ENCODE data around the gene NSRP1.

The NSRP1 gene

GRCh38 chr17:30217054-30217453 is 100.4 kb downstream of the NSRP1 start:
- no peak overlapping the region for H3K4me3 ChIP-seq (ENCODE audit: low read depth in 1 of 2, low read length in 2 of 2)
- H3K27me3 ChIP-seq (ENCODE audit: insufficient read depth, low read length, poor library complexity): no peaks in the 10 kb centered on the region
- H3K36me3 ChIP-seq (ENCODE audit: insufficient read depth, low read length): no peaks in the 10 kb centered on the region
- H3K4me1 ChIP-seq (ENCODE audit: insufficient read depth, low read length): no peaks in the 10 kb centered on the region
- H3K9me3 ChIP-seq (ENCODE audit: insufficient read depth, low read length, severe bottlenecking): no peaks in the 10 kb centered on the region
- no peak overlapping the region for H3K27ac ChIP-seq (ENCODE audit: low read length)
- H3K79me2 ChIP-seq (ENCODE audit: insufficient read depth, low read length): no peaks in the 10 kb centered on the region
- H3K9ac ChIP-seq (ENCODE audit: low read depth, low read length): no peak overlapping the region
- ATAC-seq (ENCODE audit: insufficient read depth, low read depth) (no peak), DNase-seq (no peak)
- TF ChIP-seq EZH2 (IDR thresholded peaks at IDR 0.05; ENCODE audit: borderline replicate concordance, low read depth, low read length, severe bottlenecking): no peak
- no peak for TF ChIP-seq CTCF (IDR thresholded peaks at IDR 0.05; ENCODE audit: borderline replicate concordance, extremely low read depth, low read length, poor library complexity, severe bottlenecking)
- no peak overlapping the region for H3K4me2 ChIP-seq (ENCODE audit: insufficient read depth, low read length)
- H2AFZ ChIP-seq (ENCODE audit: low read depth, low read length): no peak overlapping the region
- H4K20me1 ChIP-seq (ENCODE audit: insufficient read depth, low read length): no peaks in the 10 kb centered on the region; the same call in 1 of the 2 replicates

- no peak overlapping the region for H3K27ac ChIP-seq (ENCODE audit: low read length)
- ATAC-seq (ENCODE audit: insufficient read depth, low read depth) (no peak), DNase-seq (no peak)
- no peaks in the 10 kb centered on the region; the same call in 1 of the 2 replicates for H4K20me1 ChIP-seq (ENCODE audit: insufficient read depth, low read length)
- no peaks in the 10 kb centered on the region for H3K4me1 ChIP-seq (ENCODE audit: insufficient read depth, low read length)
- no peak overlapping the region for H3K4me3 ChIP-seq (ENCODE audit: low read depth in 1 of 2, low read length in 2 of 2)
- H3K9ac ChIP-seq (ENCODE audit: low read depth, low read length): no peak overlapping the region
- no peaks in the 10 kb centered on the region for H3K9me3 ChIP-seq (ENCODE audit: insufficient read depth, low read length, severe bottlenecking)
- H3K27me3 ChIP-seq (ENCODE audit: insufficient read depth, low read length, poor library complexity): no peaks in the 10 kb centered on the region
- TF ChIP-seq EZH2 (IDR thresholded peaks at IDR 0.05; ENCODE audit: borderline replicate concordance, low read depth, low read length, severe bottlenecking) (no peak), CTCF (IDR thresholded peaks at IDR 0.05; ENCODE audit: borderline replicate concordance, extremely low read depth, low read length, poor library complexity, severe bottlenecking) (no peak)
- H3K36me3 ChIP-seq (ENCODE audit: insufficient read depth, low read length): no peaks in the 10 kb centered on the region
- no peaks in the 10 kb centered on the region for H3K79me2 ChIP-seq (ENCODE audit: insufficient read depth, low read length)
- no peak overlapping the region for H3K4me2 ChIP-seq (ENCODE audit: insufficient read depth, low read length)
- H2AFZ ChIP-seq (ENCODE audit: low read depth, low read length): no peak overlapping the region
Observed at GRCh38 chr17:30217746-30218245, 101.2 kb downstream of the NSRP1 start.

GRCh38 chr17:30218799-30219198 is 102.2 kb downstream of the NSRP1 start:
- no peak for TF ChIP-seq EZH2 (IDR thresholded peaks at IDR 0.05; ENCODE audit: borderline replicate concordance, low read depth, low read length, severe bottlenecking)
- TF ChIP-seq CTCF (IDR thresholded peaks at IDR 0.05; ENCODE audit: borderline replicate concordance, extremely low read depth, low read length, poor library complexity, severe bottlenecking): no peak
- Histone ChIP-seq H3K4me2 (ENCODE audit: insufficient read depth, low read length) (no peak overlapping the region), H3K4me3 (ENCODE audit: low read depth in 1 of 2, low read length in 2 of 2) (no peak overlapping the region), H3K79me2 (ENCODE audit: insufficient read depth, low read length) (no peaks in the 10 kb centered on the region), H3K27me3 (ENCODE audit: insufficient read depth, low read length, poor library complexity) (no peaks in the 10 kb centered on the region), H3K4me1 (ENCODE audit: insufficient read depth, low read length) (no peaks in the 10 kb centered on the region), H3K9me3 (ENCODE audit: insufficient read depth, low read length, severe bottlenecking) (no peaks in the 10 kb centered on the region), H3K9ac (ENCODE audit: low read depth, low read length) (no peak overlapping the region), H4K20me1 (ENCODE audit: insufficient read depth, low read length) (no peaks in the 10 kb centered on the region; the same call in 1 of the 2 replicates), H3K27ac (ENCODE audit: low read length) (no peak overlapping the region), H2AFZ (ENCODE audit: low read depth, low read length) (no peak overlapping the region), H3K36me3 (ENCODE audit: insufficient read depth, low read length) (no peaks in the 10 kb centered on the region)
- DNase-seq (no peak), ATAC-seq (ENCODE audit: insufficient read depth, low read depth) (no peak)

- TF ChIP-seq CTCF (IDR thresholded peaks at IDR 0.05; ENCODE audit: borderline replicate concordance, extremely low read depth, low read length, poor library complexity, severe bottlenecking): no peak
- TF ChIP-seq EZH2 (IDR thresholded peaks at IDR 0.05; ENCODE audit: borderline replicate concordance, low read depth, low read length, severe bottlenecking): no peak
- no peaks in the 10 kb centered on the region for H3K4me1 ChIP-seq (ENCODE audit: insufficient read depth, low read length)
- no peak overlapping the region for H2AFZ ChIP-seq (ENCODE audit: low read depth, low read length)
- H4K20me1 ChIP-seq (ENCODE audit: insufficient read depth, low read length): no peaks in the 10 kb centered on the region; the same call in 1 of the 2 replicates
- H3K27me3 ChIP-seq (ENCODE audit: insufficient read depth, low read length, poor library complexity): no peaks in the 10 kb centered on the region
- H3K4me3 ChIP-seq (ENCODE audit: low read depth in 1 of 2, low read length in 2 of 2): no peak overlapping the region
- no peak overlapping the region for H3K27ac ChIP-seq (ENCODE audit: low read length)
- no peaks in the 10 kb centered on the region for H3K9me3 ChIP-seq (ENCODE audit: insufficient read depth, low read length, severe bottlenecking)
- H3K36me3 ChIP-seq (ENCODE audit: insufficient read depth, low read length): no peaks in the 10 kb centered on the region
- no peaks in the 10 kb centered on the region for H3K79me2 ChIP-seq (ENCODE audit: insufficient read depth, low read length)
- H3K4me2 ChIP-seq (ENCODE audit: insufficient read depth, low read length): no peak overlapping the region
- no peak for DNase-seq
- H3K9ac ChIP-seq (ENCODE audit: low read depth, low read length): no peak overlapping the region
- ATAC-seq (ENCODE audit: insufficient read depth, low read depth): no peak
Observed at GRCh38 chr17:30219315-30219714, 102.7 kb downstream of the NSRP1 start.

All from DND-41 (cell line).